ENCODE data around the gene AKT3. TPM values are rescaled to one million over a fixed set of nuclear protein-coding genes. Genes with fewer than 3 reads are reported as not detected.

The AKT3 gene
- total RNA-seq, 1 experiment from 2014 or later = 133 TPM

DNA sequence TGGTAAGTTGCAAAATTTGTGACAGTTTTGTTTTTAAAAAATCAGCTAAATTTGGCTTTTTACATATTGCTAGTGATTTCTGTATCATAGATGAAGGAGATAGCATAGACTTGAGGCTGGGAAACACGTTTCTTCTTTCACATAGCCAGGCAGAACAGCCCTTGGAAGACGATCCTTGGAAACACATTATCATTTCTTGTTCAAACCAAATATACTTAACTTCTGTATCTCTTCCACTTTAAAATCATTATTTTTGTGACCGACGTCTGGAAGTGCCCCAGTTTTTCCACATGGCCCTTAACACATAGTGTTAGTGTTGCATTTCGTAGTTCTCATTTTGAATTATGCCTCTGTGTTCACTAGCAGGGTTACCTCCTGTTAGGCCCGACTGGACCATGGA, 400.7 kb downstream of the AKT3 start:
- Histone ChIP-seq H3K4me2 (no peak overlapping the region), H3K9me2 (ENCODE audit: insufficient read depth) (no peaks in the 10 kb centered on the region), H4K20me1 (ENCODE audit: insufficient read depth) (no peaks in the 10 kb centered on the region), H3K4me3 (no peak overlapping the region), H3K9me3 (ENCODE audit: insufficient read depth, low read depth) (no peaks in the 10 kb centered on the region), H3K79me2 (ENCODE audit: low read depth) (no peaks in the 10 kb centered on the region), H3K27ac (no peak overlapping the region), H3K27me3 (ENCODE audit: insufficient read depth, low read depth) (no peaks in the 10 kb centered on the region), H2AFZ (no peak overlapping the region), H3K4me1 (replicated peaks; ENCODE audit: insufficient read depth) (no peaks in the 10 kb centered on the region), H3K36me3 (ENCODE audit: low read depth) (no peaks in the 10 kb centered on the region), H3F3A (ENCODE audit: insufficient read depth, low read depth) (no peaks in the 10 kb centered on the region)
- no peak for DNase-seq
- intact Hi-C loops (cut with micrococcal nuclease; ENCODE audit: unreplicated experiment) = no loop called here
- POLR2A ChIA-PET (ENCODE audit: unreplicated experiment) = no interaction called here
- CTCF ChIA-PET = no interaction called here
- BruUV-seq (replicated peaks) = no TSS peak
- TF ChIP-seq, protein P1, sequence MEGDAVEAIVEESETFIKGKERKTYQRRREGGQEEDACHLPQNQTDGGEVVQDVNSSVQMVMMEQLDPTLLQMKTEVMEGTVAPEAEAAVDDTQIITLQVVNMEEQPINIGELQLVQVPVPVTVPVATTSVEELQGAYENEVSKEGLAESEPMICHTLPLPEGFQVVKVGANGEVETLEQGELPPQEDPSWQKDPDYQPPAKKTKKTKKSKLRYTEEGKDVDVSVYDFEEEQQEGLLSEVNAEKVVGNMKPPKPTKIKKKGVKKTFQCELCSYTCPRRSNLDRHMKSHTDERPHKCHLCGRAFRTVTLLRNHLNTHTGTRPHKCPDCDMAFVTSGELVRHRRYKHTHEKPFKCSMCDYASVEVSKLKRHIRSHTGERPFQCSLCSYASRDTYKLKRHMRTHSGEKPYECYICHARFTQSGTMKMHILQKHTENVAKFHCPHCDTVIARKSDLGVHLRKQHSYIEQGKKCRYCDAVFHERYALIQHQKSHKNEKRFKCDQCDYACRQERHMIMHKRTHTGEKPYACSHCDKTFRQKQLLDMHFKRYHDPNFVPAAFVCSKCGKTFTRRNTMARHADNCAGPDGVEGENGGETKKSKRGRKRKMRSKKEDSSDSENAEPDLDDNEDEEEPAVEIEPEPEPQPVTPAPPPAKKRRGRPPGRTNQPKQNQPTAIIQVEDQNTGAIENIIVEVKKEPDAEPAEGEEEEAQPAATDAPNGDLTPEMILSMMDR (conservative IDR thresholded peaks at IDR 0.05) = no peak
- TF ChIP-seq EZH2 (IDR thresholded peaks at IDR 0.05; ENCODE audit: low read depth) = no peak

GRCh38 chr1:243447844-243448243, 402.2 kb downstream of the AKT3 start:
- no peak overlapping the region for H3K4me2 ChIP-seq
- CTCF ChIA-PET = no interaction called here
- no peaks in the 10 kb centered on the region for H3K27me3 ChIP-seq (ENCODE audit: insufficient read depth, low read depth)
- H3K36me3 ChIP-seq (ENCODE audit: low read depth) = no peaks in the 10 kb centered on the region
- DNase-seq = no peak
- H3K9me3 ChIP-seq (ENCODE audit: insufficient read depth, low read depth) = no peaks in the 10 kb centered on the region
- H3K4me3 ChIP-seq = no peak overlapping the region
- no peaks in the 10 kb centered on the region for H4K20me1 ChIP-seq (ENCODE audit: insufficient read depth)
- intact Hi-C loops (cut with micrococcal nuclease; ENCODE audit: unreplicated experiment) = no loop called here
- TF ChIP-seq EZH2 (IDR thresholded peaks at IDR 0.05; ENCODE audit: low read depth) = no peak
- TF ChIP-seq, protein P1 (conservative IDR thresholded peaks at IDR 0.05) = no peak
- no peaks in the 10 kb centered on the region for H3K4me1 ChIP-seq (replicated peaks; ENCODE audit: insufficient read depth)
- BruUV-seq (replicated peaks) = no TSS peak
- H2AFZ ChIP-seq = no peak overlapping the region
- no peak overlapping the region for H3K27ac ChIP-seq
- no peaks in the 10 kb centered on the region for H3K9me2 ChIP-seq (ENCODE audit: insufficient read depth)
- no peaks in the 10 kb centered on the region for H3F3A ChIP-seq (ENCODE audit: insufficient read depth, low read depth)
- POLR2A ChIA-PET (ENCODE audit: unreplicated experiment) = no interaction called here
- no peaks in the 10 kb centered on the region for H3K79me2 ChIP-seq (ENCODE audit: low read depth)

GRCh38 chr1:243447347-243447746, 402.7 kb downstream of the AKT3 start:
- intact Hi-C loops (cut with micrococcal nuclease; ENCODE audit: unreplicated experiment) = no loop called here
- TF ChIP-seq, protein P1 (conservative IDR thresholded peaks at IDR 0.05) = no peak
- no peak for TF ChIP-seq EZH2 (IDR thresholded peaks at IDR 0.05; ENCODE audit: low read depth)
- no peaks in the 10 kb centered on the region for H3F3A ChIP-seq (ENCODE audit: insufficient read depth, low read depth)
- no peaks in the 10 kb centered on the region for H3K27me3 ChIP-seq (ENCODE audit: insufficient read depth, low read depth)
- POLR2A ChIA-PET (ENCODE audit: unreplicated experiment) = no interaction called here
- H3K4me2 ChIP-seq = no peak overlapping the region
- CTCF ChIA-PET = no interaction called here
- no peaks in the 10 kb centered on the region for H4K20me1 ChIP-seq (ENCODE audit: insufficient read depth)
- H3K4me3 ChIP-seq = no peak overlapping the region
- H3K27ac ChIP-seq = no peak overlapping the region
- H3K79me2 ChIP-seq (ENCODE audit: low read depth) = no peaks in the 10 kb centered on the region
- no peaks in the 10 kb centered on the region for H3K9me2 ChIP-seq (ENCODE audit: insufficient read depth)
- no peak overlapping the region for H2AFZ ChIP-seq
- no peaks in the 10 kb centered on the region for H3K4me1 ChIP-seq (replicated peaks; ENCODE audit: insufficient read depth)
- BruUV-seq (replicated peaks) = no TSS peak
- H3K36me3 ChIP-seq (ENCODE audit: low read depth) = no peaks in the 10 kb centered on the region
- no peak for DNase-seq
- no peaks in the 10 kb centered on the region for H3K9me3 ChIP-seq (ENCODE audit: insufficient read depth, low read depth)

Measured in PC-9 (cell line).